ENCODE data around the gene CDK11B. TPM values are rescaled to one million over a fixed set of nuclear protein-coding genes. Genes with fewer than 3 reads are reported as not detected.

CDK11B gene
- polyA plus RNA-seq, 1 experiment, result 6.3 TPM

- Histone ChIP-seq H3K27me3 (ENCODE audit: control insufficient read depth, insufficient read depth, low read length) (no peaks in the 10 kb centered on the region), H3K36me3 (ENCODE audit: control insufficient read depth, insufficient read depth, low read length) (peaks cover 13% of the 10 kb centered on the region), H3K4me3 (ENCODE audit: low read depth, low read length) (no peak overlapping the region)
- no peak for TF ChIP-seq CTCF (IDR thresholded peaks at IDR 0.05; ENCODE audit: insufficient read depth, low read depth, low read length)
- CTCF ChIA-PET, result no interaction called here
- no peak for DNase-seq (ENCODE audit: low read depth)
- POLR2A ChIA-PET, result interaction anchor here (0.5 kb wide), 1 partner anchor 10 kb away, joined by 8 read pairs; no protein-coding TSS in a partner anchor
Observed at GRCh38 chr1:1622010-1622787, 36.6 kb downstream of the CDK11B start.

- Histone ChIP-seq H3K4me3 (ENCODE audit: low read depth, low read length) (no peak overlapping the region), H3K27me3 (ENCODE audit: control insufficient read depth, insufficient read depth, low read length) (no peaks in the 10 kb centered on the region), H3K36me3 (ENCODE audit: control insufficient read depth, insufficient read depth, low read length) (peaks cover 13% of the 10 kb centered on the region)
- DNase-seq (ENCODE audit: low read depth), result no peak
- POLR2A ChIA-PET, result no interaction called here
- CTCF ChIA-PET, result interaction anchor here (1.5 kb wide), 1 partner anchor 9 kb away, joined by 4 read pairs; no protein-coding TSS in a partner anchor
- no peak for TF ChIP-seq CTCF (IDR thresholded peaks at IDR 0.05; ENCODE audit: insufficient read depth, low read depth, low read length)
Observed at GRCh38 chr1:1621173-1622009, 37.4 kb downstream of the CDK11B start.

GRCh38 chr1:1620433-1621139 lies 38.2 kb downstream of the CDK11B start:
- H3K4me3 ChIP-seq (ENCODE audit: low read depth, low read length), result no peak overlapping the region
- H3K36me3 ChIP-seq (ENCODE audit: control insufficient read depth, insufficient read depth, low read length), result peaks cover 11% of the 10 kb centered on the region
- CTCF ChIA-PET, result interaction anchor here (1.0 to 1.5 kb wide), 2 partner anchors 10 to 32 kb away, joined by 3 to 4 read pairs; no protein-coding TSS in a partner anchor
- POLR2A ChIA-PET, result no interaction called here
- H3K27me3 ChIP-seq (ENCODE audit: control insufficient read depth, insufficient read depth, low read length), result no peaks in the 10 kb centered on the region
- DNase-seq (ENCODE audit: low read depth), result no peak
- TF ChIP-seq CTCF (IDR thresholded peaks at IDR 0.05; ENCODE audit: insufficient read depth, low read depth, low read length), result no peak

GRCh38 chr1:1619917-1620361 lies 38.9 kb downstream of the CDK11B start:
- Histone ChIP-seq H3K36me3 (ENCODE audit: control insufficient read depth, insufficient read depth, low read length) (peaks cover 11% of the 10 kb centered on the region), H3K4me3 (ENCODE audit: low read depth, low read length) (no peak overlapping the region), H3K27me3 (ENCODE audit: control insufficient read depth, insufficient read depth, low read length) (no peaks in the 10 kb centered on the region)
- no peak for DNase-seq (ENCODE audit: low read depth)
- CTCF ChIA-PET, result interaction anchor here (0.6 to 1.0 kb wide), 2 partner anchors 32 to 47 kb away, joined by 3 read pairs; no protein-coding TSS in a partner anchor
- TF ChIP-seq CTCF (IDR thresholded peaks at IDR 0.05; ENCODE audit: insufficient read depth, low read depth, low read length), result peak; percentile 18; the same call in 1 of the 2 replicates
- POLR2A ChIA-PET, result no interaction called here

All from BJ (cell line).